ENCODE data around the gene KRAS. TPM values are rescaled to one million over a fixed set of nuclear protein-coding genes. Genes with fewer than 3 reads are reported as not detected.

Gene KRAS
- total RNA-seq, 6 experiments from 2014 or later = 10.1 to 28.8 (median 10.9) TPM

DNA sequence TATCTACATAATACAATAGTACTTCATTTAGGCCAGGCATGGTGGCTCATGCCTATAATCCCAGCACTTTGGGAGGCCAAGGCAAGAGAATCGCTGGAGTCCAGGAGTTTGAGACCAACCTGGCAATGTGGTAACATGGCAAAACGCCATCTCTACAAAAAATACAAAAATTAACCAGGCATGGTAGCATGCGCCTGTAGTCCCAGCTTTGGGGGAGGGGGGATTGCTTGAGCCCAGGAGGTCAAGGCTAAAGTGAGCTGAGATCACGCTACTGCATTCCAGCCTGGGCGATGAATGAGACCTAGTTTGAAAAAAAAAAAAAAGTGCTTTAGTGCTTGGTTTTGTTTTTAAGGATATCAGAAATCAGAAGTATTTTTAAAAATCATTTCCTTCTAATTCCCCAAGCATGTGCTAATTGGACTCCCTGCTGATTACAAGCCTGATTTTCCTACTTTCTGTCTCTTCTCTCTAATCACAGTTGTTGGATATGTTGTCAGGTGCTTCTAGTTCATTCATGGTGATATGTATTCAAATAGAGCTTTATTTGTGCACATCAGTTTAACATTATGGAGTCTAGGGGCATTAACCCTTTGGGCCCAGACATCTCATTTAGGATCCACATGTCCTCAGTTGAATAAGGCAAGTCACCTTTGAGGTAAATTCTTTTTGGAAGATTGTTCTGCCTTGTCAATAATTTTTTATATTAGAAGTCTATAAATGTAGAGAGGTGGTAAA, 7.0 kb upstream of the KRAS start:
- Histone ChIP-seq H3K4me1 (peaks cover 0 to 28% (median 2%) of the 10 kb centered on the region in 4 donors), H3K9me3 (no peaks in the 10 kb centered on the region), H3K36me3 (no peaks in the 10 kb centered on the region), H3K4me3 (no peak overlapping the region), H3K27me3 (no peaks in the 10 kb centered on the region), H3K27ac (peak overlapping the region in 1 of 3 donors; percentile 89)
- 26% methylated on average over 5 of the region's 5 CpGs for WGBS (ENCODE audit: insufficient coverage, low coverage, low lambda C conversion rate, missing lambda C conversion rate)
- peak in 3 of 4 donors; percentile 46 to 70 (median 65) for ATAC-seq
- intact Hi-C loops (cut with DNase I) = no loop called here
- DNase-seq = peak; percentile 36 to 68 (median 53)
- TF ChIP-seq, protein P1, sequence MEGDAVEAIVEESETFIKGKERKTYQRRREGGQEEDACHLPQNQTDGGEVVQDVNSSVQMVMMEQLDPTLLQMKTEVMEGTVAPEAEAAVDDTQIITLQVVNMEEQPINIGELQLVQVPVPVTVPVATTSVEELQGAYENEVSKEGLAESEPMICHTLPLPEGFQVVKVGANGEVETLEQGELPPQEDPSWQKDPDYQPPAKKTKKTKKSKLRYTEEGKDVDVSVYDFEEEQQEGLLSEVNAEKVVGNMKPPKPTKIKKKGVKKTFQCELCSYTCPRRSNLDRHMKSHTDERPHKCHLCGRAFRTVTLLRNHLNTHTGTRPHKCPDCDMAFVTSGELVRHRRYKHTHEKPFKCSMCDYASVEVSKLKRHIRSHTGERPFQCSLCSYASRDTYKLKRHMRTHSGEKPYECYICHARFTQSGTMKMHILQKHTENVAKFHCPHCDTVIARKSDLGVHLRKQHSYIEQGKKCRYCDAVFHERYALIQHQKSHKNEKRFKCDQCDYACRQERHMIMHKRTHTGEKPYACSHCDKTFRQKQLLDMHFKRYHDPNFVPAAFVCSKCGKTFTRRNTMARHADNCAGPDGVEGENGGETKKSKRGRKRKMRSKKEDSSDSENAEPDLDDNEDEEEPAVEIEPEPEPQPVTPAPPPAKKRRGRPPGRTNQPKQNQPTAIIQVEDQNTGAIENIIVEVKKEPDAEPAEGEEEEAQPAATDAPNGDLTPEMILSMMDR (IDR thresholded peaks at IDR 0.05) = no peak
- TF ChIP-seq POLR2A (IDR thresholded peaks at IDR 0.05) = no peak

DNA sequence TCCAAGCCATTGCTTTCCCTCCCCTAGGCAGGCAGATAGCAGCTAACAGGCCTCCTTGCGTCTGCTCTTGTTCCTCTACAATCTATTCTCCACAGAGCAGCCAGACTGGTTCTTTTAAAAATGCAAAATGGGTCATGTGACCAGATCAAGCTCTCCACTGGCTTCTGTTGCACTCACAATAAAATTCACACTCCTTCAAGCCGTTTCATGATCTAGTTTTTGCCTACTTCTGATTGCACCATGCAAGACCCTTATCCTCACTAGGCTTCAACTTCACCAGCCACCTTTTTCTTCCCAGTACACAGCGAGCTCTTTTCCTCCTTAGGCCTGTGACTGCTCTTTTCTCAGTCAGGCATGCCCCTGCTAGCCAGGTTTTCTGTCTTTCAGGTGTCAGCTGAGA, 6.1 kb upstream of the KRAS start:
- H3K27me3 ChIP-seq = no peaks in the 10 kb centered on the region
- peak overlapping the region in 1 of 3 donors; percentile 89 for H3K27ac ChIP-seq
- peaks cover 0 to 29% (median 2%) of the 10 kb centered on the region in 4 donors for H3K4me1 ChIP-seq
- 86% methylated on average over 2 of the region's 3 CpGs for WGBS (ENCODE audit: insufficient coverage, low coverage, low lambda C conversion rate, missing lambda C conversion rate)
- no peak overlapping the region for H3K4me3 ChIP-seq
- DNase-seq (no peak), ATAC-seq (peak in 2 of 4 donors; percentile 13 to 47)
- H3K9me3 ChIP-seq = no peaks in the 10 kb centered on the region
- intact Hi-C loops (cut with DNase I) = no loop called here
- TF ChIP-seq, protein P1 (IDR thresholded peaks at IDR 0.05) = no peak
- TF ChIP-seq POLR2A (IDR thresholded peaks at IDR 0.05) = no peak
- H3K36me3 ChIP-seq = no peaks in the 10 kb centered on the region

DNA sequence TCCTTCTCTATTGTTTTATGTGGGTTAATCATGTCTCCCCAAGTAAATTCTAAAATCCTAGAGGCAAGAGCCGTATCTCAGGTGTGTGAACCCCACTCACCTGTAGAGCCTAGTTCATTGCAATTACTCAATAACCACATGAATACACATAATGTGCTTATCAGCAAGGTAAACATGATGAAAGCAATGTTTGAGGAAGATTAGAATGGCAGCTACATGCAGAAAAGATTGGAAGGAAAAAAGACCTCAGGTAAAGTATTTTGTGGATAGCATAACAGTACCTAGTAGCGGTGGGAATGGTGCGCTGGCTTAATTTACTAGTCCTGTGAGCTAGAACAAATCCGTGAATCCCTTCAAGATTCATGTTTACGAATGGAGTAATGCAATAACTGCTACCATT, 5.3 kb upstream of the KRAS start:
- 26% methylated on average over 5 of the region's 5 CpGs for WGBS (ENCODE audit: insufficient coverage, low coverage, low lambda C conversion rate, missing lambda C conversion rate)
- H3K36me3 ChIP-seq = no peaks in the 10 kb centered on the region
- no peaks in the 10 kb centered on the region for H3K9me3 ChIP-seq
- no peak for TF ChIP-seq POLR2A (IDR thresholded peaks at IDR 0.05)
- TF ChIP-seq, protein P1 (IDR thresholded peaks at IDR 0.05) = no peak
- DNase-seq (no peak), ATAC-seq (peak; percentile 45 to 63 (median 58))
- peak overlapping the region in 1 of 3 donors; percentile 7 for H3K4me3 ChIP-seq
- H3K27me3 ChIP-seq = no peaks in the 10 kb centered on the region
- H3K27ac ChIP-seq = peak overlapping the region in 1 of 3 donors; percentile 89
- intact Hi-C loops (cut with DNase I) = no loop called here
- peaks cover 0 to 34% (median 2%) of the 10 kb centered on the region in 4 donors for H3K4me1 ChIP-seq

DNA sequence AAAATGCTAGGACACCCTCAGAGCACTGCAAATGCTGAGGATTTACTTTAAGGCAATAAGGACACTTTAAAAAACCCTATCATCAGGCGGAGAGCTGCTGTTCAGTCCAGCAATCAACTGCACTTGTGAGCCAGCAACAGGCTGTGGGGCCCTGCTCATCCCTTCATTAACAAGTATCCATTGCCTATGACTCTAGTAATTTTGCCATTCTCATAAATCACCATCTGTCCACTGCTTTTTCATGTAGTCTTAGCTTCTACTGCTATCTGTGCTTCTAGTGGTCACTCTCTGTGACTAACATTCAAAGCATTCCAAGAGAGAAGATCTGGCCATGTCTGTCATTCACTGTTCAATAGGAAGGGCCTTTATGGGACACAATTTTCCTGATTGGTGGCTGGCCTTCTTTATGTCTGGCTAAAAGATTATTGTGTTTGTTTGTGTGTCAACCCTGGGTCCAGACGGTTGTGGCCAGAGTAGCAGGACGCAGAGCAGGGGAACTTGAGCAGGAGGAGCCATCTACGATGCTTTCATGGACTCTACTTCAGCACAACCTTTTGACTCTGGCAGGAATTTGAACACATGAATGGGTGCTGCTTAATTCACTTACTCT, 3.6 kb upstream of the KRAS start:
- Histone ChIP-seq H3K36me3 (no peaks in the 10 kb centered on the region), H3K27ac (peak overlapping the region in 1 of 3 donors; percentile 2), H3K4me3 (no peak overlapping the region), H3K4me1 (peaks cover 0 to 37% (median 2%) of the 10 kb centered on the region in 4 donors), H3K9me3 (no peaks in the 10 kb centered on the region), H3K27me3 (no peaks in the 10 kb centered on the region)
- 64% methylated on average over 4 of the region's 4 CpGs for WGBS (ENCODE audit: insufficient coverage, low coverage, low lambda C conversion rate, missing lambda C conversion rate)
- DNase-seq = no peak
- TF ChIP-seq POLR2A (IDR thresholded peaks at IDR 0.05) = no peak
- TF ChIP-seq, protein P1 (IDR thresholded peaks at IDR 0.05) = no peak
- intact Hi-C loops (cut with DNase I) = no loop called here
- no peak for ATAC-seq

All from right lobe of liver (tissue), 6 donors.